GM23338 (cell line): ENCODE measurements around the gene STARD13. TPM values are rescaled to one million over a fixed set of nuclear protein-coding genes. Genes with fewer than 3 reads are reported as not detected.

Experiments used
- ATAC-seq: fragments of 200-7000 bp; cut with Tn5 transposase; 3 replicates; pipeline ENCODE4 v1.9.1; 2020
- DNase-seq: peaks from one replicate; pipeline ENCODE4 v3.0.0-alpha.2; 2015; ENCODE audit warnings: low spot score
- H2AFZ ChIP-seq: fragments of 200-600 bp; sonication (generic); 2 replicates; pipeline ENCODE4 v1.8.0; 2016; ENCODE audit warnings: antibody characterized with exemption, mild to moderate bottlenecking, moderate library complexity
- H3F3A ChIP-seq: fragments of 200-600 bp; sonication (generic); replicated peaks from 2 replicates; pipeline ENCODE4 v1.8.0; 2017; ENCODE audit warnings: antibody characterized with exemption, mixed run types, low read depth
- H3K27ac ChIP-seq: fragments of 200-600 bp; sonication (generic); 2 replicates; pipeline ENCODE4 v1.6.1; 2016; ENCODE audit warnings: low read depth
- H3K27me3 ChIP-seq: fragments of 200-600 bp; sonication (generic); 2 replicates; pipeline ENCODE4 v1.8.0; 2016; ENCODE audit warnings: mild to moderate bottlenecking, mixed run types, moderate library complexity; ENCODE audit not compliant: insufficient read depth
- H3K36me3 ChIP-seq: fragments of 200-600 bp; sonication (generic); 2 replicates; pipeline ENCODE4 v1.8.0; 2016; ENCODE audit warnings: mild to moderate bottlenecking; ENCODE audit not compliant: insufficient read depth
- H3K4me1 ChIP-seq: fragments of 200-600 bp; sonication (generic); 2 replicates; pipeline ENCODE4 v1.8.0; 2016; ENCODE audit warnings: mild to moderate bottlenecking, moderate library complexity; ENCODE audit not compliant: insufficient read depth
- H3K4me2 ChIP-seq: fragments of 200-600 bp; sonication (generic); 2 replicates; pipeline ENCODE4 v1.7.1; 2017; ENCODE audit warnings: mixed run types
- H3K4me3 ChIP-seq: fragments of 200-600 bp; sonication (generic); 2 replicates; pipeline ENCODE4 v1.6.1; 2016; ENCODE audit warnings: mixed run types
- H3K79me2 ChIP-seq: fragments of 200-600 bp; sonication (generic); replicated peaks from 2 replicates; pipeline ENCODE4 v1.8.0; 2017; ENCODE audit warnings: mild to moderate bottlenecking; ENCODE audit not compliant: insufficient read depth
- H3K9me2 ChIP-seq: fragments of 200-600 bp; sonication (generic); 2 replicates; pipeline ENCODE4 v1.8.0; 2017; ENCODE audit not compliant: insufficient read depth
- H4K20me1 ChIP-seq: fragments of 200-600 bp; sonication (generic); replicated peaks from 2 replicates; pipeline ENCODE4 v1.8.0; 2017; ENCODE audit warnings: mild to moderate bottlenecking; ENCODE audit not compliant: insufficient read depth
- H3K27ac Mint-ChIP-seq: 2 replicates; pipeline ENCODE4 v1.8.0; 2020; ENCODE audit warnings: inconsistent platforms, mild to moderate bottlenecking, moderate library complexity, mixed read lengths
- H3K27me3 Mint-ChIP-seq: 3 replicates; pipeline ENCODE4 v1.8.0; 2022; ENCODE audit warnings: low read depth, mild to moderate bottlenecking, moderate library complexity, mixed read lengths, inconsistent platforms; ENCODE audit not compliant: insufficient read depth, poor library complexity
- H3K36me3 Mint-ChIP-seq: 3 replicates; pipeline ENCODE4 v1.8.0; 2021; ENCODE audit warnings: low read depth, mild to moderate bottlenecking, inconsistent platforms, moderate library complexity, mixed read lengths
- H3K4me1 Mint-ChIP-seq: 3 replicates; pipeline ENCODE4 v1.8.0; 2020; ENCODE audit warnings: mild to moderate bottlenecking, inconsistent platforms, mixed read lengths
- H3K4me3 Mint-ChIP-seq: 3 replicates; pipeline ENCODE4 v1.8.0; 2021; ENCODE audit warnings: moderate library complexity, mild to moderate bottlenecking, inconsistent platforms, mixed read lengths
- H3K9me3 Mint-ChIP-seq: 3 replicates; pipeline ENCODE4 v1.8.0; 2020; ENCODE audit warnings: moderate library complexity, mild to moderate bottlenecking, inconsistent platforms, mixed read lengths
- CREB1 ChIP-seq: fragments of 250-450 bp; sonication (Bioruptor Pico); IDR thresholded peaks from 2 replicates; pipeline ENCODE4 v1.5.0; 2020; ENCODE audit warnings: low read depth, mild to moderate bottlenecking, moderate library complexity
- ETS1 ChIP-seq: IDR thresholded peaks from 2 replicates; pipeline ENCODE4 v1.6.1; 2016; ENCODE audit warnings: antibody characterized with exemption
- EZH2 ChIP-seq: fragments of 200-600 bp; sonication (generic); IDR thresholded peaks from one replicate; pipeline ENCODE4 v1.8.0; 2017; ENCODE audit warnings: antibody characterized with exemption, mild to moderate bottlenecking, low read depth; ENCODE audit not compliant: unreplicated experiment
- EZH2phosphoT487 ChIP-seq: fragments of 200-600 bp; sonication (generic); IDR thresholded peaks from one replicate; pipeline ENCODE4 v1.8.1; 2018; ENCODE audit warnings: antibody characterized with exemption; ENCODE audit not compliant: unreplicated experiment
- JUNB ChIP-seq: IDR thresholded peaks from one replicate; pipeline ENCODE4 v1.6.1; 2016; ENCODE audit warnings: antibody characterized with exemption; ENCODE audit not compliant: unreplicated experiment
- NANOG ChIP-seq: IDR thresholded peaks from 2 replicates; pipeline ENCODE4 v1.6.1; 2016; ENCODE audit warnings: antibody characterized with exemption, borderline replicate concordance
- POLR2AphosphoS5 ChIP-seq: IDR thresholded peaks from 2 replicates; pipeline ENCODE4 v1.6.1; 2016; ENCODE audit warnings: antibody characterized with exemption, low read depth
- REST ChIP-seq: IDR thresholded peaks from one replicate; pipeline ENCODE4 v1.6.1; 2018; ENCODE audit warnings: antibody characterized with exemption; ENCODE audit not compliant: unreplicated experiment
- STAT1 ChIP-seq: IDR thresholded peaks from one replicate; pipeline ENCODE4 v1.6.1; 2016; ENCODE audit warnings: antibody characterized with exemption; ENCODE audit not compliant: unreplicated experiment
- ZNF114 ChIP-seq: fragments of 250-450 bp; sonication (Bioruptor Pico); IDR thresholded peaks from 2 replicates; pipeline ENCODE4 v1.5.0; 2020; ENCODE audit warnings: mild to moderate bottlenecking, moderate library complexity
- ZNF331 ChIP-seq: fragments of 250-450 bp; sonication (Bioruptor Pico); IDR thresholded peaks from 2 replicates; pipeline ENCODE4 v1.5.0; 2020; ENCODE audit warnings: low read depth, mild to moderate bottlenecking, moderate library complexity
- ZNF462 ChIP-seq: fragments of 250-450 bp; sonication (Bioruptor Pico); IDR thresholded peaks from 2 replicates; pipeline ENCODE4 v1.5.0; 2020; ENCODE audit warnings: mild to moderate bottlenecking, moderate library complexity
- polyA plus RNA-seq: library from polyadenylated mRNA; unstranded; fragments of >200 nt; fragmentation: Nextera tagmentation; extraction: Ambion mirVana; gene quantifications from 2 replicates; pipeline ENCODE4 v1.2.1, GENCODE V29; 2016
- total RNA-seq: library from RNA; depleted of rRNA; stranded (reverse); fragments of >200 nt; shearing (Covaris generic); gene quantifications from 2 replicates; pipeline ENCODE4 v1.2.3, GENCODE V29; 2014
- TF ChIP-seq, protein P1 (sequence below), 2 experiments: fragments of 200-600 bp in 1 of 2; sonication (generic) in 1 of 2; conservative IDR thresholded peaks; 2 replicates each; pipeline versions ENCODE4 v1.5.1 to v1.6.1; 2016 to 2017; ENCODE audit warnings: antibody characterized with exemption in 2 of 2, low read depth in 2 of 2, mild to moderate bottlenecking in 2 of 2, moderate library complexity in 1 of 2

The STARD13 gene
- total and polyA plus RNA-seq, 2 experiments from 2014 or later: 3.2 to 5.2 TPM

DNA sequence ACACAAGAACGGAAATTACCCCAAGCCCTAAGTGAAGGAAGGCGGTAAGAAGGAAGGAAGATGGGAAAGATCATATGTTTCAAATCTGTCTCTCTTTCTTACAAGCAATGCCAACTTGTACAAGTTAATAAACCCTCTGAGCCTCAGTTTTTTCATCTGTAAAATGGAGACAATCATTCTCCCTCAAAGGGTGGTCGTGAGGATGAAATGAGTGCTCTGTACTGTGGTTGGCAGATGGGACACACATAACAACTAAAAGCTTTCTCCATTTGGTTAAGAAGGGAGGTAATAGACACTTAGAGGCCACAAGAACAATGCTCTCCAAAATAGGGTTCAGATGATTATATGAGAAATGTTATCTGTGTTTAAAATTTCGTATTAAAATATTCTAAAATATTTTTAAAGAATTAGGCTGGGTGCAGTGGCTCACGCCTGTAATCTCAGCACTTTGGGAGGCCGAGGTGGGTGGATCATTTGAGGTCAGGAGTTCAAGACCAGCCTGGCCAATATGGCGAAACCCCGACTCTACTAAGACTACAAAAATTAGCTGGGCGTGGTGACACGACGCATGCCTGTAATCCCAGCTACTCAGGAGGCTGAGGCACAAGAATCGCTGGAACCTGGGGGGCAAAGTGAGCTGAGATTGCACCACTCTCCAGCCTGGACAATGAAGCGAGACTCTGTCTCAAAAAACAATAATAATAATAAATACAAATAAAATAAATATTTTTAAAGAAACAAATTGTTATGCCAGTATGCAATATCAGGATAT is 89.7 kb downstream of the STARD13 start:
- Mint-ChIP-seq H3K27ac (no peak overlapping the region), H3K4me1 (peaks cover 22% of the 10 kb centered on the region), H3K27me3 (peaks cover 2% of the 10 kb centered on the region), H3K9me3 (no peaks in the 10 kb centered on the region; the same call in 2 of the 3 replicates), H3K36me3 (no peaks in the 10 kb centered on the region), H3K4me3 (no peak overlapping the region)
- no peaks in the 10 kb centered on the region for H3F3A ChIP-seq
- H3K4me3 ChIP-seq: no peak overlapping the region
- H4K20me1 ChIP-seq: no peaks in the 10 kb centered on the region
- no peaks in the 10 kb centered on the region for H3K9me2 ChIP-seq
- ATAC-seq (no peak), DNase-seq (no peak)
- no peak overlapping the region for H3K4me2 ChIP-seq
- no peaks in the 10 kb centered on the region for H3K36me3 ChIP-seq
- no peaks in the 10 kb centered on the region for H3K27me3 ChIP-seq
- no peak overlapping the region for H2AFZ ChIP-seq
- H3K4me1 ChIP-seq: peaks cover 6% of the 10 kb centered on the region; the same call in 1 of the 2 replicates
- H3K27ac ChIP-seq: no peak overlapping the region
- TF ChIP-seq EZH2phosphoT487: no peak
- no peak for TF ChIP-seq ZNF462
- no peak for TF ChIP-seq NANOG
- TF ChIP-seq JUNB: no peak
- TF ChIP-seq ZNF331 (CRISPR knock-in tag): no peak
- no peak for TF ChIP-seq POLR2AphosphoS5
- TF ChIP-seq ZNF114 (CRISPR knock-in tag): no peak
- no peak for TF ChIP-seq EZH2
- TF ChIP-seq ETS1: no peak
- no peak for TF ChIP-seq STAT1
- TF ChIP-seq, protein P1, sequence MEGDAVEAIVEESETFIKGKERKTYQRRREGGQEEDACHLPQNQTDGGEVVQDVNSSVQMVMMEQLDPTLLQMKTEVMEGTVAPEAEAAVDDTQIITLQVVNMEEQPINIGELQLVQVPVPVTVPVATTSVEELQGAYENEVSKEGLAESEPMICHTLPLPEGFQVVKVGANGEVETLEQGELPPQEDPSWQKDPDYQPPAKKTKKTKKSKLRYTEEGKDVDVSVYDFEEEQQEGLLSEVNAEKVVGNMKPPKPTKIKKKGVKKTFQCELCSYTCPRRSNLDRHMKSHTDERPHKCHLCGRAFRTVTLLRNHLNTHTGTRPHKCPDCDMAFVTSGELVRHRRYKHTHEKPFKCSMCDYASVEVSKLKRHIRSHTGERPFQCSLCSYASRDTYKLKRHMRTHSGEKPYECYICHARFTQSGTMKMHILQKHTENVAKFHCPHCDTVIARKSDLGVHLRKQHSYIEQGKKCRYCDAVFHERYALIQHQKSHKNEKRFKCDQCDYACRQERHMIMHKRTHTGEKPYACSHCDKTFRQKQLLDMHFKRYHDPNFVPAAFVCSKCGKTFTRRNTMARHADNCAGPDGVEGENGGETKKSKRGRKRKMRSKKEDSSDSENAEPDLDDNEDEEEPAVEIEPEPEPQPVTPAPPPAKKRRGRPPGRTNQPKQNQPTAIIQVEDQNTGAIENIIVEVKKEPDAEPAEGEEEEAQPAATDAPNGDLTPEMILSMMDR (conservative IDR thresholded peaks at IDR 0.05; ENCODE audit: low read depth in 2 of 2): no peak
- no peak for TF ChIP-seq REST
- no peak for TF ChIP-seq CREB1 (CRISPR knock-in tag)
- H3K79me2 ChIP-seq: no peaks in the 10 kb centered on the region
